SK-N-SH (cell line): ENCODE data around the gene JCHAIN. TPM values are rescaled to one million over a fixed set of nuclear protein-coding genes. Genes with fewer than 3 reads are reported as not detected.

Source experiments
- CTCF ChIA-PET: fragments of 300-600, 350-600 bp; formaldehyde crosslinking; extraction: SDS; loops from one replicate; lab custom pipeline; 2021; lab: Yijun Ruan, JAX
- POLR2A ChIA-PET: fragments of 350-600 bp; sonication (Branson Sonifier 250); formaldehyde crosslinking; extraction: SDS; loops from one replicate; lab custom pipeline; 2020; ENCODE audit warnings: antibody characterized with exemption, inconsistent platforms; lab: Yijun Ruan, JAX
- DNase-seq: peaks from one replicate; pipeline ENCODE4 v3.0.0; 2012
- H2AFZ ChIP-seq: fragments of 200-600 bp; sonication (generic); 2 replicates; pipeline ENCODE4 v1.8.1; 2016; ENCODE audit warnings: antibody characterized with exemption, mild to moderate bottlenecking, low read depth
- H3F3A ChIP-seq: fragments of 200-600 bp; sonication (generic); replicated peaks from 2 replicates; pipeline ENCODE3; 2016; ENCODE audit warnings: antibody characterized with exemption, mild to moderate bottlenecking; ENCODE audit not compliant: insufficient read depth
- H3K27ac ChIP-seq, 2 experiments: fragments of 200-500 bp in 1 of 2; fragments of 200-600 bp in 1 of 2; sonication (Bioruptor generic) in 1 of 2; sonication (generic), shearing (Covaris generic) in 1 of 2; 2 replicates each; pipeline versions ENCODE4 v1.5.1 to v1.6.1; 2014 to 2016; ENCODE audit warnings: low read depth in 2 of 2, inconsistent platforms in 1 of 2, low read length in 1 of 2, mild to moderate bottlenecking in 1 of 2, mixed read lengths in 1 of 2
- H3K27me3 ChIP-seq: fragments of 200-600 bp; sonication (generic), shearing (Covaris generic); 2 replicates; pipeline ENCODE4 v1.6.1; 2016; ENCODE audit warnings: mixed run types; ENCODE audit not compliant: insufficient read depth
- H3K36me3 ChIP-seq, 2 experiments: fragments of 200-500 bp in 1 of 2; fragments of 200-600 bp in 1 of 2; sonication (Bioruptor generic) in 1 of 2; sonication (generic) in 1 of 2; replicated peaks in 1 of 2; 2 replicates each; pipeline versions ENCODE3 to v1.5.1; 2014 to 2016; ENCODE audit warnings: low read length in 1 of 2, mild to moderate bottlenecking in 1 of 2; ENCODE audit not compliant: insufficient read depth in 2 of 2, control insufficient read depth in 1 of 2
- H3K4me1 ChIP-seq, 2 experiments: fragments of 200-500 bp in 1 of 2; fragments of 200-600 bp in 1 of 2; sonication (Bioruptor generic) in 1 of 2; sonication (generic), shearing (Covaris generic) in 1 of 2; 2 replicates each; pipeline versions ENCODE4 v1.5.1 to v1.6.1; 2014 to 2016; ENCODE audit warnings: low read depth in 1 of 2, low read length in 1 of 2, mixed run types in 1 of 2; ENCODE audit not compliant: insufficient read depth in 2 of 2, control insufficient read depth in 1 of 2
- H3K4me2 ChIP-seq: fragments of 200-600 bp; sonication (generic), shearing (Covaris generic); 2 replicates; pipeline ENCODE4 v1.6.1; 2017; ENCODE audit warnings: mixed run types
- H3K4me3 ChIP-seq, 2 experiments: fragments of 200-500 bp in 1 of 2; fragments of 200-600 bp in 1 of 2; sonication (Bioruptor generic) in 1 of 2; sonication (generic), shearing (Covaris generic) in 1 of 2; 2 replicates each; pipeline versions ENCODE4 v1.5.1 to v1.8.1; 2014 to 2016; ENCODE audit warnings: low read depth in 2 of 2, inconsistent platforms in 1 of 2, low read length in 1 of 2, mild to moderate bottlenecking in 1 of 2, mixed read lengths in 1 of 2, moderate library complexity in 1 of 2
- H3K79me2 ChIP-seq: fragments of 200-600 bp; sonication (generic); 2 replicates; pipeline ENCODE4 v1.8.1; 2017; ENCODE audit warnings: mild to moderate bottlenecking; ENCODE audit not compliant: insufficient read depth
- H3K9ac ChIP-seq: fragments of 200-600 bp; sonication (generic); 2 replicates; pipeline ENCODE4 v1.6.1; 2017; ENCODE audit warnings: mixed run types
- H3K9me2 ChIP-seq: fragments of 200-600 bp; sonication (generic); 2 replicates; pipeline ENCODE4 v1.6.1; 2017; ENCODE audit warnings: mixed run types
- H3K9me3 ChIP-seq: fragments of 200-600 bp; sonication (generic); 2 replicates; pipeline ENCODE4 v1.6.1; 2017; ENCODE audit warnings: mixed run types, mild to moderate bottlenecking, moderate library complexity
- H4K20me1 ChIP-seq: fragments of 200-600 bp; sonication (generic); 2 replicates; pipeline ENCODE4 v1.6.1; 2017; ENCODE audit warnings: mild to moderate bottlenecking, mixed run types; ENCODE audit not compliant: insufficient read depth
- CHD2 ChIP-seq: fragments of 150-350 bp; IDR thresholded peaks from 2 replicates; pipeline ENCODE4 v1.6.1; 2018; ENCODE audit warnings: low read length; ENCODE audit not compliant: partially characterized antibody
- CTCF ChIP-seq: fragments of 200-600 bp; sonication (generic); IDR thresholded peaks from 2 replicates; pipeline ENCODE4 v1.6.1; 2017; ENCODE audit warnings: antibody characterized with exemption, mild to moderate bottlenecking, moderate library complexity
- ELF1 ChIP-seq: IDR thresholded peaks from 2 replicates; pipeline ENCODE4 v1.4.0; 2012
- EP300 ChIP-seq, 2 experiments: IDR thresholded peaks; 2 replicates each; pipeline versions ENCODE4 v1.4.0 to v1.6.1; 2012; ENCODE audit warnings: borderline replicate concordance in 1 of 2, low read depth in 1 of 2, low read length in 1 of 2
- GABPA ChIP-seq: IDR thresholded peaks from 2 replicates; pipeline ENCODE4 v1.4.0; 2012; ENCODE audit warnings: low read depth, mild to moderate bottlenecking
- GATA2 ChIP-seq: sonication (generic); formaldehyde crosslinking; IDR thresholded peaks from 2 replicates; pipeline ENCODE4 v1.5.0; 2020; ENCODE audit warnings: mild to moderate bottlenecking, missing genetic modification reagents
- IRF3 ChIP-seq: fragments of 150-350 bp; IDR thresholded peaks from 2 replicates; pipeline ENCODE4 v1.6.1; 2016; ENCODE audit warnings: mild to moderate bottlenecking, low read depth, low read length
- MEF2A ChIP-seq: IDR thresholded peaks from 2 replicates; pipeline ENCODE4 v1.4.0; 2012; ENCODE audit warnings: low read depth, borderline replicate concordance
- MXI1 ChIP-seq: IDR thresholded peaks from 2 replicates; pipeline ENCODE4 v1.6.1; 2012; ENCODE audit warnings: mild to moderate bottlenecking, low read depth, low read length, improper control_type of control experiment
- NFIC ChIP-seq: IDR thresholded peaks from 2 replicates; pipeline ENCODE4 v1.4.0; 2012; ENCODE audit warnings: borderline replicate concordance
- PBX3 ChIP-seq: IDR thresholded peaks from 2 replicates; pipeline ENCODE4; 2012
- POLR2AphosphoS5 ChIP-seq: IDR thresholded peaks from 2 replicates; pipeline ENCODE4 v1.6.1; 2012; ENCODE audit warnings: low read depth, low read length
- RCOR1 ChIP-seq: fragments of 150-350 bp; IDR thresholded peaks from 2 replicates; pipeline ENCODE4 v1.6.1; 2017; ENCODE audit warnings: antibody characterized with exemption, low read length
- RXRA ChIP-seq: IDR thresholded peaks from 2 replicates; pipeline ENCODE4 v1.4.0; 2012; ENCODE audit warnings: low read depth, mild to moderate bottlenecking, borderline replicate concordance
- SIN3A ChIP-seq: IDR thresholded peaks from 2 replicates; pipeline ENCODE4 v1.6.1; 2012; ENCODE audit warnings: low read depth, mild to moderate bottlenecking, low read length, moderate library complexity, borderline replicate concordance
- TEAD4 ChIP-seq: IDR thresholded peaks from 2 replicates; pipeline ENCODE4 v1.4.0; 2012; ENCODE audit warnings: mild to moderate bottlenecking, borderline replicate concordance; ENCODE audit not compliant: insufficient read depth
- USF1 ChIP-seq: IDR thresholded peaks from 2 replicates; pipeline ENCODE4 v1.4.0; 2012; ENCODE audit warnings: low read depth, borderline replicate concordance
- WGBS: methylation state at CpG from one replicate; pipeline ENCODE4 v1.1.6; 2017; ENCODE audit warnings: low lambda C conversion rate; 5-methylcytosine and 5-hydroxymethylcytosine counted together
- polyA plus RNA-seq, 3 experiments: library from polyadenylated mRNA; depleted of rRNA; stranded (reverse); fragments of >200 nt; gene quantifications; 2 replicates each; pipeline ENCODE4 v1.2.3, GENCODE V29; 2012

Gene JCHAIN
- polyA plus RNA-seq, 1 of the 3 experiments (the other 2 are of a cell fraction): 1.1 TPM

- peak overlapping the region; percentile 90 to 98 for H3K4me3 ChIP-seq
- H3K27me3 ChIP-seq: no peaks in the 10 kb centered on the region
- H3K27ac ChIP-seq: peak overlapping the region; percentile 93 to 94
- ChIA-PET CTCF (interaction anchor here (0.6 to 6.5 kb wide), 8 partner anchors 8 to 338 kb away, joined by 3 to 48 read pairs (median 3); no protein-coding TSS in a partner anchor), POLR2A (interaction anchor here (1.9 to 2.9 kb wide), 2 partner anchors 15 to 33 kb away, joined by 11 to 14 read pairs; partner anchors contain the start of gene RUFY3)
- H3K9ac ChIP-seq: peak overlapping the region; percentile 91
- H2AFZ ChIP-seq: peak overlapping the region; percentile 82
- peaks cover 17% of the 10 kb centered on the region for H3F3A ChIP-seq
- peak overlapping the region; percentile 85 for H3K4me2 ChIP-seq
- WGBS: 0% methylated on average over 19 of the region's 19 CpGs
- H3K9me2 ChIP-seq: no peaks in the 10 kb centered on the region
- DNase-seq: peak; percentile 2
- H3K36me3 ChIP-seq: peaks cover 24 to 32% of the 10 kb centered on the region in 2 experiments
- peaks cover 6 to 13% of the 10 kb centered on the region in 2 experiments; a peak in 3 of 4 replicates for H3K4me1 ChIP-seq
- peaks cover 50% of the 10 kb centered on the region for H3K79me2 ChIP-seq
- H4K20me1 ChIP-seq: peaks cover 19% of the 10 kb centered on the region
- TF ChIP-seq GATA2 (CRISPR knock-in tag) (no peak), CTCF (no peak), RXRA (no peak), GABPA (no peak), IRF3 (no peak), CHD2 (no peak)
- TF ChIP-seq, all 33 proteins: peak for 0
- H3K9me3 ChIP-seq: no peaks in the 10 kb centered on the region
These were observed 22.5 kb upstream of the JCHAIN start for GRCh38 chr4:70688795-70689231.

- peaks cover 46% of the 10 kb centered on the region for H3K79me2 ChIP-seq
- H3K9ac ChIP-seq: peak within 1 kb of the TSS; percentile 91
- H3K4me1 ChIP-seq: peaks cover 6 to 13% of the 10 kb centered on the region in 2 experiments; a peak in 3 of 4 replicates
- H3K36me3 ChIP-seq: peaks cover 24 to 30% of the 10 kb centered on the region in 2 experiments
- H2AFZ ChIP-seq: peak within 1 kb of the TSS; percentile 98
- WGBS: 3% methylated on average over 63 of the region's 70 CpGs
- peak; percentile 87 for DNase-seq
- peak within 1 kb of the TSS; percentile 90 to 98 for H3K4me3 ChIP-seq
- H3K9me2 ChIP-seq: no peaks in the 10 kb centered on the region
- no peaks in the 10 kb centered on the region for H3K9me3 ChIP-seq
- H3F3A ChIP-seq: peaks cover 15% of the 10 kb centered on the region
- H4K20me1 ChIP-seq: peaks cover 19% of the 10 kb centered on the region
- H3K27me3 ChIP-seq: no peaks in the 10 kb centered on the region; the same call in 1 of the 2 replicates
- peak within 1 kb of the TSS; percentile 85 for H3K4me2 ChIP-seq
- H3K27ac ChIP-seq: peak within 1 kb of the TSS; percentile 93 to 94
- POLR2A ChIA-PET: interaction anchor here (1.9 to 2.9 kb wide), 2 partner anchors 16 to 34 kb away, joined by 11 to 14 read pairs; partner anchors contain the start of gene RUFY3
- CTCF ChIA-PET: interaction anchor here (0.6 to 6.5 kb wide), 16 partner anchors 9 to 338 kb away, joined by 3 to 48 read pairs (median 3); no protein-coding TSS in a partner anchor
- TF ChIP-seq IRF3 (peak; percentile 27; the same call in 1 of the 2 replicates), GABPA (peak; percentile 98), EP300 (IDR thresholded peaks at IDR 0.05; ENCODE audit: borderline replicate concordance in 1 of 2, low read depth in 1 of 2, low read length in 1 of 2) (peak in 1 of 2 experiments; percentile 75; a peak in 2 of 4 replicates), RCOR1 (peak; percentile 62), TEAD4 (0 out of 2 replicates have a peak, but pooled peaks have one; percentile 18), NFIC (no peak; the same call in 1 of the 2 replicates), ELF1 (peak; percentile 90), MXI1 (peak; percentile 91), CHD2 (peak; percentile 97), PBX3 (0 out of 2 replicates have a peak, but pooled peaks have one; percentile 24), POLR2AphosphoS5 (peak; percentile 93), USF1 (peak; percentile 80; the same call in 1 of the 2 replicates), MEF2A (no peak), SIN3A (peak; percentile 94; the same call in 1 of the 2 replicates)
These were observed 21.8 kb upstream of the JCHAIN start, which contains the start of gene UTP3 for GRCh38 chr4:70687821-70688794. UTP3 (plus strand) TSS chr4:70688532; CDS start chr4:70688678, 146 bp downstream.
